Tongue (tissue), 2 donors: ENCODE measurements around the gene NFKBIE. TPM values are rescaled to one million over a fixed set of nuclear protein-coding genes. Genes with fewer than 3 reads are reported as not detected.

Source experiments
- DNase-seq: peaks from one replicate; pipeline ENCODE4 v3.0.0-alpha.2; 2015
- total RNA-seq: library from RNA; depleted of rRNA; stranded (reverse); fragments of >200 nt; gene quantifications from one replicate; pipeline ENCODE4 v1.2.3, GENCODE V29; 2014

Gene NFKBIE
- total RNA-seq, 1 donor from 2014 or later, result 8.1 TPM

DNA sequence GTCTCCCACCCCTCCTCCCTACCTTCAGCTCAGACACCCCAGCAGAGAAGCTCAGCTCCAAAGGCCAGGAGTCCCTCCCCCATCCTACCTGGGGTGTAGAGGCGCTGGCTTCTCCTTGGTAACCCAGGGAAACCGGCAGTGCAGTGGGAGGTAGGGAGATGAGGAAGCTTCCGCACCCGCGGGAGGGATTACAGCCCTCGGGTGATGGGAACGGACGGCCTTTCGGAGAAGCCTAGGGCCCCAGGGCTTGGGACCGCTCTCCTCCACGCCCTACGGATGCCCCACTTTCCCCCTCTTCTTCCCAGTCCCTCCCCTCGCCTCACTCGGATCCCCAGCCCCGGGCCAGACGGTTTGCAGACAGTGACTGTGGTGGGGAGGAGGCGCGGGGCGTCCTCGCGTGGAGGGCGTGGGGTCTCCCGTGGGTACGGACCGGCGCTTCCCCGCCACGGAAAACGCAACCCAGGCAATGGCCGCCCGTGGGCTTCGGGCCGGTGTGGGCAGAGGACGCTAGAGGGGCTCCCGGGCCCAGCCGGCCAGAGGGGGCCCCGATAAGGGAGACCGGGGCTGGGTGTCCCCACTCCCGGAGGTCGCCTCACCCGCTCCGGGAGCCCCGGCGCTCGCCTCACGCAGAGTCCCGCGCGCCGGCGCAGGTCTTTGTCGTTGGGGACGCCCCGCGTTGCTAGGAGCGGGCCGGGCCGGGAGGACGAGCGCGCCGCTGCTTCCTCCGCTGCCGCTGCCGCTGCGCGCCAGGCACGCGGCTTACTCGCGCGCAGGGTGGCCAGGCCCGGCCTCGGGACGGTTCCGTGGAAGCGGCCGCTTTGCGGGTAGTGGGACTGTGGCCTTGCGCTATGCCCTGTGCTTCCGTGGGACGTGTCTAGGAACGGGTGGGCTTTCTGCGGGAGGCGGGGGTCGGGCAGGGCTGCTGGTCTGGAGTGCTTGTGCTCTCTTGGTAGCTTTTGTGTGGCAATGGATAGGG is 32.0 kb upstream of the NFKBIE start:
- DNase-seq, result peak; percentile 51

DNA sequence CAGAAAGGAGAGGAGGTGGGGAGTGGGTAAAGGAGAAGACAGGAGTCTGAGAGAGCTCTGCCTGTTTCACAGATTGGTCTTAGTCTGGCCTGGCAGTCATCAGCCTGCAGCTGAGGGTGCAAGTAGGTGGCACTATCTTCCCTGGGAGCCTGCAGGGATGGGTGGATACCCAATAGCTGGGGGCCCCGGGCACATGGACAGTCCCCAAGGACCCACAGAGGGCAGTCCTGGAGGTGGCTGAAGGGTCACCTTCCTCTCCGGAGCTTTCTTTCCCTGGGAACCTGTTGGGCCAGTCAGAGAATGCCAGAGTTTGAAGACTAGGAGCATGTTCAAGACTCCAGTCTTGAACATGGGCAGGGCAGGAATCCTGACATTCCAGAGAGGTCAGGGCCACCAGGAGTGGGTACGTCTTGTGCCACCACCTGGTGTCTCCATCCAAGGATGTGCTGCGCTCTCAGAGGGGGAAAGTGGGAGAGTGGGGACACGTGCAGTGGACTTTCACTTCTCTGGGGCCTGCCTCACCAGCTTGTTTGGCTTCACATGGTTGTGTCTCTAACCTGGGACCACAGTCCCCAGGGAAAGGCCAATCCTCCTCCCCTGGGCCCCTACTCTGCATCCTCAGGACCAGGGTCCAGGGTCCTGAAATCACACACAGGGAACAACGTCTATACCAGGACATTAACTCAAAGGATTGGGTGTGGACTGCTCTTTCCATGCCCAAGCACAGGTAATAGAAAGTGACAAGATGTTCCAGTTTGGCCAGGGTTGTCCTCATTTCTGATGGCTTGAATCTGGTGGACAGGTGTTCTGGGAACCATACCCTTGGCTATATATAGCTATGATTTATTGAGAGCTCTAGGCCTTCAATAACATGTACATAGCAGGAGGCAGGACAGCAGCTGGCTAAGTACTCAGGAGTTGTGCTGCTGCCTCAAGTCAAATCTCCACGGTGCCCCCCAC is 29.8 kb upstream of the NFKBIE start:
- DNase-seq, result no peak

DNA sequence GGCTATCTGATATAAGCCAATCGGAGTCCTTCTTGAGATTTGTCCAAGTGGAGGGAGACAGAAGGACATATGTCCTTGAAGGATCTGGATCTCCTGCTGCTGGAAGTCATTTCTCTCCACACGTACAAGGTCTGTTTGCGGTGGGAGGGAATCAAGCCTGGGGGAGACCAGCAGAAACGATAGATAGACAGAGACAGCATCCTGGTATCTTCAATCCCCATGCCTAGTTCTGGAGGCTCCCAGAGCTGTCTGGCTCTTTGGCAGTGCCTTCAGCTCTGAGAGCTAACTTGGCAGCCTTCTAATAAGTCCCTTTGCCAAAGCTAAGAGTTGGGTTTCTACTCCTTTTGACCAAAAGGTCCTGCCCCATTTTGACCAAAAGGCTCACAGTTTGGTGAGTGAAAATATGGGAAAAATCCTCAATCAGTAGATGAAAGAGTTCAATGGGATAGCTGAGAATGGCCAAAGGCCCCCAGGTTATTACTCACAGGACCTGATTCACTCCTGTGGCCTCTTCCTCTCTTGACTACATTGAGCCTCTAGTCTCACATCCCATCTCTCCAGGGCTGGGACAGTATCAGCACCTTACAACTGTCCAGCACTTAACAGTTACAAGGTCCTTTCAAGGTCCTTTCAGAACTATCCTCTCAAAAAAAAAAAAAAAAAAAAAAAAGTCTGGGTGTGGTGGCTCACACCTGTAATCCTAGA is 27.5 kb upstream of the NFKBIE start:
- DNase-seq, result no peak

DNA sequence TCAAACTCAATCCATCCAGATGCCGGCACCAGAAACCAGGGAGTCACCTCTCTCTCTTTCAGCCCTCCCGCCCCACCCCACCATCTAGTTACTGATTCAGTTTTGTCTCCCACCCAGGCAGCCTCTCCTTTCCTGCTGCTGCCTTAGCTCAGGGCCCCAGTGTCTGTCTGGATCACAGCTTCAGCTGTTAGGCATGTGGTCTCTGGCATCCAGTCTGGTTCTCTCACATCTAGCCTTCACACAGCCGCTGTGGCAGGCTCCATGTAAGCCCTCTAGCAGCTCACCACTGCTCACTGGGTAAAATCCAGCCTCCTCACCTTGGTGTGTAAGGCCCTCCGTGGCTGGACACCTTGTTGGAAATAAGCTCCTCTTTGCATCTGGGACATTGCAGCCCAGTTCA is 26.5 kb upstream of the NFKBIE start:
- no peak for DNase-seq

DNA sequence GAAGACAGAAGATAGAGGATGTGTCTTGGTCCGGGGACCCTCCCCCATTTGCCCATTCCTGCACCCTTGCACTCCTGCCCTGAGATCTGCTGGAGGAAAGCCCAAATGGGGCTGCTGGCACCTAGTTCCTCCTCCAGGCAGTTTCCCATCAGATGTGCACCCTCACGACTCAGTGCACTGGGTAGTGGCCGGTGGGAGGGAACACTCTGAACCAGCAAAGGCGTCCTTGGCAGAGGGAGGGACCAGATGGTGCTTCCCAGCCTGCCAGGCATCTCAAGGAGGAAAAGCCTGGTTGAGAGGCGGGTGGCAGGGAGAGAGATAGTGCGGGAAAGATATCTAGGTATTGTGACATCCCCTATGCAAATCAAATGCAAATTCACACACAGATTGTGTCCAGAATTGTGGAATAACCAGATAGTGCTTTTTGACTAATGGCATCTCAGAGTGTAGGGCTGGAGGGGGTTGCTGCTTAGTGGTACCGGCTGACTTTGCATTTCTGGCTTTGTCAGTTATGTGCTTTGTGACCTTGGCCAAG is 24.4 kb upstream of the NFKBIE start:
- no peak for DNase-seq

DNA sequence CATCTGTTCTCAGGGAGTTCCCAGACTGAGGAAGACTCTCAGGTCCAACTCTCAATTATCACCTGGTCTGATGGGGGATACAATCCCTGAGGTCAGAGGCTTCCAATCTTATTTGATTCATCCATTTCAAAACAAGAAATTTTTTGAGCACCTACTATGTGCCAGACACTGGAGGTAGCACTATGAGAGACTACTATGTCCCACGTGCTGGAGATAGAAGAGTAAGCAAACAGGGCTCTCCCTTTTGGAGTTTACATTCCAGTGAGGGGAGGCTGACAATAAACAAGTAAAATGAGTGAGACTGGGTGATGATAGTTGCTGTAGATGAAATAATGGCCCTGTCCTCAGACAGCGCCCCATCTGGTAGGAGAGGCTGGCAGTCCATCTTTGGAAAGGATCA is 21.4 kb upstream of the NFKBIE start:
- no peak for DNase-seq

DNA sequence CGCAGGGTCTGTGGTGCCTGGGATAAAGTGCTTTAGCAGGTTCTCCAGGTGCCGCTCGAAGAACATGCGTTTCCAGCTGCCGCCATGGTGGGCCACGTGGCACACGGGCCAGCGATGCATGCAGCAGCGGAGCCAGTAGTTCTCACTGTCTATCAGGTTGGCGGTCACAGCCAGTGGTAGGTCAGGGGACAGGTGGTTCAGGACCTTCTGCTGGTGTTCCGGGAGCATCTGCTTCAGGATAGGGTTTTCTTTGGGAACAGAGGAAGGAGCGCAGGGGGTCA is 20.9 kb upstream of the NFKBIE start:
- DNase-seq, result no peak

DNA sequence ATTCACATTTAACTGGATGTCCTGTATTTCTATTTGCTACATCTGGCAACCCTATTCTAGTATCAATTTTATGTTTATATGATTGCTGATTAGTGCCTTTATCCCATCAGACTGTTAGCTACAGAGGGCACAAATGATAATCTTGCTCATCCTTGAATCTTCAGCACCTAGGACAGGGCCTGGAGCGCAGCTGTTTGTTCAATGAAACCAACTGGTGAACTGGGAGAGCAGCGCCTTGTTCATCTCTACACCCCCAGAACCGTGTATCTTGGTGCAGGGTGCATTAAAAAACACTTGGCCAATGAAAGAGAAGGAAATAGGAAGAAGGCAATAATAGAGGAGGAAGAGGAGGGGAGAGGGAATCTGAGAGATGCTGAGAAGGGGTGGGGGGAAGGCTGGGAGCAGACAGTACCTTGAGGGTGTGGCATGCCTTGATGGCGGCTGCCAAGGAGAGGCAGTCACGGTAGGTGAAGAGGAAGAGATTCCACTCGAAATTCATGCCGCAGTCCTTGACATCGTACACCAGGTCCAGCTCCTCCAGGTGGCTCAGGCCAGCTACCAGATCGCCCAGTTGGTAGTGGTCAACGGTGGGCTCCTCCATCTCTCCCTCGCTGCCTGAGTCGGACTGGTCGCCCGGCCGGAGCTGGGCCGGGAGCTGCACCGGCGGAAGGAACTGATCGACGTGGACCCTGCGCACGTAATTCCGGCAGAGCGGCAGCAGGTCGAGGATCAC is 20.4 kb upstream of the NFKBIE start:
- peak; percentile 54 for DNase-seq

DNA sequence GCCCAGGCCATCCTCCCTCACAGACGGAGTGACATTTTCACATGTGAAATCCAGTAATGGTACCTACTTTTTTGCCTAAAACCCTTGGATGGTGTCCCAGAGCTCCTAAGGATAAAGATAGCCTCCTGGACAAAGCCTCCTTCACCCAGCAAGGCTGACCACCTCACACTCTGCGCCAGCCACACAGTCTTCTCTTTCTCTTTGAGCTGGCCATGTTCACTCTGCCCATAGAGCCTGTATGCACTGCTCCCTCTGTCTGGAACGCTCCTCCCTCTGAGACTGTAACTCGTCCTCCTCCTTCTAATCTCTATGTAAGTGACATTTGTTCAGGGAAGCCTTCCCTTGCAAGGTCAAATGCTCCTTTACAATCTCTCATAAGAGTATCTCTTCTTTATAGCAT is 19.5 kb upstream of the NFKBIE start:
- DNase-seq, result no peak

DNA sequence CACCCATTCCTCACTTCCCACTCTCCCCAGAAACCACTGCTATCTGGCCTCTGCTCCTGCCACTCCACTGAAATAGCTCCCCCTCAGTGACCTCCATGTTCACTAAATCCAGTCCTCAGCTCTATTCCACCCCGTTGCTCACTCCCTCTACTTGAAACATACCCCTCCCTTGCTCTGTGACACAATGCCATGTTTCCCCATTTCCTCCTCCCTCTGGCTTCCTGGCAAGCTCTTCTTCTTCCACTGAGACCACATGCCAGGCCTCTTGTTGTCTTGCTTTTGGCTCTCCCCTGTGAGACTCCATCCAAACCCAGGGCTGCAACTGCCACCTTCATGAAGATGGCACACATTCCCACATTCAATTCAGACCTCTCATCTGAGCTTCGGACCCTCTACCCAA is 18.8 kb upstream of the NFKBIE start:
- no peak for DNase-seq

DNA sequence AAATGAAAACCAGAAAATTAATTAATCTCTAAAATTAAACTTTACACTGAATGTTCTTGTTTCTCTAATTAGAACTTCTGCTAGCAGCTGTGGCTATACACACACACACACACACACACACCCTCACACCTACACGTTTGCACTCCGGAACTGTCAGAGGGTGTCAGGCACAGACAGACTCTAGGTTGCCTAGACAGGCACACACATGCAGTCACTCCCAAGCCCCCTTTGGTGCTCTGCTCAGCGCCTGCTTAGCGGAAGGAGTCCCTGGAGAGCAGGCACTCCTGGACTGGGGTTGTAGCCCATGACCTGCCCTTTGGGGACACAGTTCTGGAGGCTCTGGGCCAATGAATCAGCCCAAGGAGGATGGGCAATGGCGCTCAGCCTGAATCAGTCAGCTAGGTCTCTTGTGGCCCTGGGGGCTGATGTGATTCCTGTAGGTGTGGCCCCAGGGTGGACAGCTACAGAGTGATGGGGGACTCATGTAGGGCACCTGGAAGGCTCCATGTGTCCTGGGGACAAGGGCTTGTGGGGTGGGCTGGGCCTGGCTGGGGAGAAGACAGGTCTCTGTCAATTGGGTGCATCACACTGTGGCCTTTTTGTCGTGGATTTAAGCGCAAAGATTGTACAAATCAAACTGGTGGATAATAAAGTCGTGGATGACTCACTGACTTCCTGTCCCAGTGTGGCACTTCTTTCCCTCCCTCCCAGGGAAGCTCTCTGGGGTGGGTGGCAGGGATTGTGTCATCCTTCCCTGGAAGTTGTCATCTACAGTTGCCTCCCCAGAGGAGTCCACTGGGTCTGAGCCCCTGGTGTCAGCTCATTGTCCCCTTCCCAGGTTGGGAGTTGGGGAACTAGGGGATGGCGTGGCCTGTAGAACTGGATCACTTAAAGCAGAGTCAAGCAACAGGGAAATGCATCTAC is 13.7 kb upstream of the NFKBIE start:
- DNase-seq, result no peak

DNA sequence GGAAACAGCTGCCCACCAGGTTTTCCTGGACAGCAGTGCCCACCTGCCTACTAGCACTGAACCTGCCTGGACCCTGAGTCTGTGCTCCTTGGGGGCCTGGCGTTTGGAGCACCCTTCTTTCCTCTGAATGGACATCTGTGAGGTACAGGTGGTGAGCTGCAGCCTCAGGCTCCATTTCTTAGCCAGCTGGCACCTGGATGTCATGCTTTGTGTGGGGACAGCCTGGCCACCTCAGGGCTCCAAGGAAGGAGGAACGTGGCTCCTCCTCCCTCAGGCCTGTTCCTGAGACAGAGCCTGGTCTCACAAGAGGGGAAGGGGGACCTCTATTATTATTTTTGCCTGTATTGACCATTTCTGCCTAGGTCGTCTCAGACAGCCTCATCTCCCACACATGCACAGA is 13.0 kb upstream of the NFKBIE start:
- no peak for DNase-seq

DNA sequence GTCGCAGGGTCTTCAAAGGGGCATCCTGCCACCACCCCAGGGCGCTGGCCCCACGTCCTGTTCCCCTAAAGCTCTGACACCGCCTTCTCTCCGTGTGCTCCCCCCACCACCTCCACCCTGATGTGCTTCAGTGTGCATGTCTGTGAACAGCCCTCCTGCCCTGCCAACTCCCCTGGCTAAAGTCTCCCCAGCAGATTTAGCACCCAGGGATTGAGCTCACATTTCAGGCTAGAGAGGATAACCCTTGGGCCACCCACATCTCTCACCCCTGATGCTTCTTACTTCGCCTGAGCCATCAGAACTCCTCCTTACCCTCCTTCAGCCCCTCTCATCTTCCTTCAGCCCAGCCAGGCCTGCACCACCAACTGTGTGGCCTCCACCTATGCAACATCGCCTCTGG is 12.4 kb upstream of the NFKBIE start:
- DNase-seq, result no peak

DNA sequence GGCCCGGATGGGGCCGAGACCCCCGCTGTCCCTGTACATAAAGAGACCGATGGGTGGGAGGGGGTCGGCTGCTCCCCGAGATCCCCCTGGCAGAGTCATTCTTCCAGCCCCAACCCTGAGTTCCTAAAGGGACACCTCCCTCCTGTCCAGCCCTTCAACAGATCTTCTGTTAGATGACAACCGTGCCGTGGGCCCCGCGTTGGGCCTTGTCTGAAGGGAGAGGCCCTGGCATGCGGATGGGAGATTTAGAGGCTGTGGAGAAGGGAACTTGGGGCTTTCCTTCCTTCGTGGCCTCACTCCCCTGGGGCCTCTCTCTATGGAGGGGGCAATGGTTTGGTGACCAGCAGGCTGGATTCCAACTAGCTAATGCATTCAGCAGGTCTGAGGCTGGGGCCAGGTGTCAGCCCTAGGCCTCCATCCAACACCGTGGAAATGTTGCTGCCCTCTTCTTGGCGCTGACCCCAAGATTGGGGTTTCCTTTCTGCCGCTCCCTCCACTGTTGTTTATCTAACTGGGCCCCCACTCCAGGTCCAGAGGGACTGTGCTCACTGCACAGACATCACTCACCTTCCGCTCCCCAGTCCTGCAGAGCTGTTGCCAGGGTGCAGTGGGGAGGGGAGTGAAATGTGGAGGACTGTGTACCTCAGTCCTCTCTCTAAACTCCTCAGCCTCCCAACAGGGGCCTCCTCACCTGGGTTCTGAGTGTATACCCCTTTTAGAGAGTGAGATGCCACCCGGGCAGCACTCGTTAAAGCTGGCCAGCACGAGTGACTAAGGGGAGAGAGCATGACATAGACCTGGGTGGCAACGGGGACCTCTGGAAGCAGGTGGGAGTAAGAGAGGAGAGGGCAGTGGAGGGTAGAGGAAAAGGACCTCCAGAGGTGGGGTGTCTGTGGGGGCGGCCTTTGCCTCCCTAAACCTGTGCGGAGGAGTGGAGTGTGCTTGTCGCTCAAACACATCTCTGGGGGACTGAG is 11.6 kb upstream of the NFKBIE start:
- no peak for DNase-seq

DNA sequence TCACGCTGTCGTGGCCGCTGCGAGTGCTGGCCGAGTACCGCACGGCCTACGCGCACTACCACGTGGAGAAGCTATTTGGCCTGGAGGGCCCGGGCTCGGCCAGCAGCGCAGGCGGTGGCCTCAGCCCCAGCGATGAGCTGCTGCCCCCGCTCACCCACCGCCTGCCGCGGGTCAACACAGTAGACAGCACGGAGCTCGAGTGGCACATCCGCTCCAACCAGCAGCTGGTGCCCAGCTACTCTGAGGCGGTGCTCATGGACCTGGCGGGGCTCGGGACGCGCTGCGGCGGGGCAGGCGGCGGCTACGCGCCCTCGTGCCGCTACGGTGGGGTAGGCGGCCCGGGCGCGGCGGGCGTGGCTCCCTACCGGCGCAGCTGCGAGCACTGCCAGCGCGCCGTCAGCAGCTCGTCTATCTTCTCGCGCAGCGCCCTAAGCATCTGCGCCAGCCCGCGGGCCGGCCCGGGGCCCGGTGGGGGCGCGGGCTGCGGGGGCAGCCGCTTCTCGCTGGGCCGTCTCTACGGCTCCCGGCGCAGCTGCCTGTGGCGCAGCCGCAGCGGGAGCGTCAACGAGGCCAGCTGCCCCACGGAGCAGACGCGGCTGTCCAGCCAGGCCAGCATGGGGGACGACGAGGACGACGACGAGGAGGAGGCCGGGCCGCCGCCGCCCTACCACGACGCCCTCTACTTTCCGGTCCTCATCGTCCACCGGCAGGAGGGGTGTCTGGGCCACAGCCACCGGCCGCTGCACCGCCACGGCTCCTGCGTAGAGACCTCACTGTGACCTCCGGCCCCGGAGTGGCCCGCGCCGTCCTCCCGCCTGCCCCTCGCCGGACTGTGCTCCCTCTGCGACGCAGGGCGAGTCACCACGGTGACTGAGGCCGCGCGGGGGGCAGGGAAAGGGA is 10.6 kb upstream of the NFKBIE start:
- peak; percentile 69 for DNase-seq

DNA sequence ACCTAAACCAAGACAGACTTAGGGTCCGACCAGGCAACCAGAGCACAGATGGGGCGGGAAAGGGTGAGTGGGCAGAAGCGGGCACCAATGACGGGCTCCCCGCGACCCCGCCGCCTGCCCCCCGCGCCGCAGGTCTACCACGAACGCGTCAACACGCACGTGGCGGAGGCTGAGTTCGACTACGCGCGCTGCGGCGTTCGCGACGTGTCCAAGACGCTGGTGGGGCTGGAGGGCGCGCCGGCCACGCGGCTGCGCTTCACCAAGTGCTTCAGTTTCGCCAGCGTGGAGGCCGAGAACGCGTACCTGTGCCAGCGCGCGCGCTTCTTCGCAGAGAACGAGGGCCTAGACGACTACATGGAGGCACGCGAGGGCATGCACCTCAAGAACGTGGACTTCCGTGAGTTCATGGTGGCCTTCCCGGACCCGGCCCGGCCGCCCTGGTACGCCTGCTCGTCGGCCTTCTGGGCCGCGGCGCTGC is 10.0 kb upstream of the NFKBIE start:
- no peak for DNase-seq

DNA sequence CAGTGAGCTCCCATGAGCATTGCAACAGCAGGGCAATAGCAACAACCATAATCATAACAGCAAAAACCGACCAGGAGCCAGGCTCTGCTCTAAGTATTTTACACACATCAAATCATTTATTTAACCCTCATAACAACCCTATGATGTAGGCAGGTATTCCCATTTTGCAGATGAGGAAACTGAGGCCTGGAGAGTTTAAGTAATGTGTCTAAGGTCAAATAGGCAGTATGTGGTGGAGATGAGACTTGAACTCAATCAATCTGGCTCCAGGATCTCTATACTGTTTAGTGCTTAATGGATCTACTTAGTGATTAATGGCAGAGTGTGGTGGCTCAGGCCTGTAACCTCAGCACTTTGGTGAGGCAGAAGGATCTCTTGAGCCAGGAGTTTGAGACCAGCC is 8.3 kb upstream of the NFKBIE start:
- no peak for DNase-seq

DNA sequence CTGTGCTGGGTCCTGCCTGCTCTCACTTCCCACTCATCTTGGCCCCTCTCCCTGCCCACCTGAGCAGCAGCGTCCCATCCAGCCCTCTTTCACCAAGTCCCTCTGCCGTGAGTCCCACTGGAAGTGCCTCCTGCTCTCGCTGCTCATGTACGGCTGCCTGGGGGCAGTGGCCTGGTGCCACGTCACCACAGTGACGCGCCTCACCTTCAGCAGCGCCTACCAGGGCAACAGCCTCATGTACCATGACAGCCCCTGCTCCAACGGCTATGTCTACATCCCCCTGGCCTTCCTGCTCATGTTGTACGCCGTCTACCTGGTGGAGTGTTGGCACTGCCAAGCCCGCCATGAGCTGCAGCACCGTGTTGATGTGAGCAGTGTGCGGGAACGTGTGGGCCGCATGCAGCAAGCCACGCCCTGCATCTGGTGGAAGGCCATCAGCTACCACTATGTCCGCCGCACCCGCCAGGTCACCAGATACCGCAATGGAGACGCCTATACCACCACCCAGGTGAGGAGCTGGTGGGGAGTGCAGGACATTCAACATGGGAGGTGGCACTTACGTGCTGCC is 7.7 kb upstream of the NFKBIE start:
- no peak for DNase-seq
